ENCODE data around the gene USP3. TPM values are rescaled to one million over a fixed set of nuclear protein-coding genes. Genes with fewer than 3 reads are reported as not detected.
A peak's percentile ranks its signal among the peaks of the same experiment; 100 is the strongest.

USP3 gene
- total and polyA plus RNA-seq, 2 donors (not counting 3 experiments of a cell fraction or from before 2014, with no cell fraction given), result 18.8 to 52.4 TPM

DNA sequence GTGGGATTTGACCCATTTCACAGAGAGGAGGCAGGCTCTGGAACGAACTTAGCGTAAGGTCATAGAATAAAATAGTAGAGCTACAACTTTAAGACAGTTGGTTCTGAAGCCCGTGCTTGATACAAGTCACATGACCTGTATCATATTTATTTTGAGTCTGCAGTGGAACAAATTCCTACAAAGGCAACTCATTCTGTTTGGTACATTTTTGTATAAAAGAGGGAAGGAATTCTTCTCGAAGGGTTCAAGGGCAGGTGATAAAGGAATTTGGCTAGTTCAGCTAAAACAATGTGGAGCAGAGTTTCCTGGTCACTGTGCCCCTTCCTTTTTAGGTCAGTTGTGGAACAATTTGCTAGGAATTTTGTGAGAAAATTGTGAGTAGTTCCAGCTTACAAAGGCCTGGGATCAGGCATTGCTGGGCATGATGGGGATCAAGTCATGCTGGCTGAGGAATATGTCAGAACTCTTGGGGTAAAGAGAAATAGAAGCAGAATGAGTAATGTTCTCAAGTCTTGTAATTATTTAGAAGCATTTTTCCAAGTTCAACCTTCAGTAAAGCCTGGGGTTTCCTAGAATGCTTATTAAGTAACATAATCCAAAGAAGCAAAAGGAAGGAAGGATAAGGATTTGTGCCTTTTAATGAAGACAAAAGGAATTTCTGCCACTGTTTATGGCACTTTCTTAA, 19.1 kb downstream of the USP3 start:
- dilution Hi-C loops (cut with MboI; ENCODE audit: extremely low pct_ligation_motif_present, low sequenced_read_pairs) (no loop called here), intact Hi-C loops (cut with micrococcal nuclease) (no loop called here)
- TF ChIP-seq JUN (IDR thresholded peaks at IDR 0.05; ENCODE audit: borderline replicate concordance, insufficient read depth, insufficient read length, low read depth) (no peak), GATA2 (IDR thresholded peaks at IDR 0.05; ENCODE audit: insufficient read depth, insufficient read length, low read depth, low read length) (no peak), POLR2A (IDR thresholded peaks at IDR 0.05; ENCODE audit: low read depth, low read length) (no peak), POLR2AphosphoS5 (IDR thresholded peaks at IDR 0.05; ENCODE audit: insufficient read depth, low read depth, low read length) (no peak), FOS (IDR thresholded peaks at IDR 0.05; ENCODE audit: borderline replicate concordance, insufficient read depth, low read length) (no peak), EZH2 (IDR thresholded peaks at IDR 0.05; ENCODE audit: borderline replicate concordance, low read depth, low read length, severe bottlenecking) (no peak), MYC (IDR thresholded peaks at IDR 0.05; ENCODE audit: low read depth, low read length) (no peak)
- TF ChIP-seq, protein P1, sequence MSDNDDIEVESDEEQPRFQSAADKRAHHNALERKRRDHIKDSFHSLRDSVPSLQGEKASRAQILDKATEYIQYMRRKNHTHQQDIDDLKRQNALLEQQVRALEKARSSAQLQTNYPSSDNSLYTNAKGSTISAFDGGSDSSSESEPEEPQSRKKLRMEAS (IDR thresholded peaks at IDR 0.05; ENCODE audit: insufficient read depth, insufficient read length), result no peak
- TF ChIP-seq, protein P2, sequence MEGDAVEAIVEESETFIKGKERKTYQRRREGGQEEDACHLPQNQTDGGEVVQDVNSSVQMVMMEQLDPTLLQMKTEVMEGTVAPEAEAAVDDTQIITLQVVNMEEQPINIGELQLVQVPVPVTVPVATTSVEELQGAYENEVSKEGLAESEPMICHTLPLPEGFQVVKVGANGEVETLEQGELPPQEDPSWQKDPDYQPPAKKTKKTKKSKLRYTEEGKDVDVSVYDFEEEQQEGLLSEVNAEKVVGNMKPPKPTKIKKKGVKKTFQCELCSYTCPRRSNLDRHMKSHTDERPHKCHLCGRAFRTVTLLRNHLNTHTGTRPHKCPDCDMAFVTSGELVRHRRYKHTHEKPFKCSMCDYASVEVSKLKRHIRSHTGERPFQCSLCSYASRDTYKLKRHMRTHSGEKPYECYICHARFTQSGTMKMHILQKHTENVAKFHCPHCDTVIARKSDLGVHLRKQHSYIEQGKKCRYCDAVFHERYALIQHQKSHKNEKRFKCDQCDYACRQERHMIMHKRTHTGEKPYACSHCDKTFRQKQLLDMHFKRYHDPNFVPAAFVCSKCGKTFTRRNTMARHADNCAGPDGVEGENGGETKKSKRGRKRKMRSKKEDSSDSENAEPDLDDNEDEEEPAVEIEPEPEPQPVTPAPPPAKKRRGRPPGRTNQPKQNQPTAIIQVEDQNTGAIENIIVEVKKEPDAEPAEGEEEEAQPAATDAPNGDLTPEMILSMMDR (IDR thresholded peaks at IDR 0.05; ENCODE audit: extremely low read depth in 1 of 2, insufficient read depth in 1 of 2, low read depth in 1 of 2, low read length in 2 of 2), result no peak
- H2AFZ ChIP-seq (ENCODE audit: low read depth, low read length), result no peak overlapping the region
- H3K4me1 ChIP-seq (ENCODE audit: control insufficient read depth, extremely low read depth, insufficient read depth, low read length), result peaks cover 10% of the 10 kb centered on the region
- H3K9me3 ChIP-seq (replicated peaks; ENCODE audit: control insufficient read depth, insufficient read depth, low read length), result no peaks in the 10 kb centered on the region
- H3K79me2 ChIP-seq (ENCODE audit: control insufficient read depth, insufficient read depth, low read length), result peaks cover 97% of the 10 kb centered on the region
- DNase-seq (ENCODE audit: low read depth, low spot score), result peak; percentile 62
- peaks cover 4% of the 10 kb centered on the region for H4K20me1 ChIP-seq (replicated peaks; ENCODE audit: control insufficient read depth, extremely low read depth, insufficient read depth, low read length)
- no peaks in the 10 kb centered on the region for H3K36me3 ChIP-seq (ENCODE audit: control insufficient read depth in 2 of 2, extremely low read depth in 1 of 2, insufficient read depth in 2 of 2, low read length in 2 of 2)
- CTCF ChIA-PET, result interaction anchor here (0.7 to 3.6 kb wide), 7 partner anchors 8 to 36 kb away, joined by 3 to 17 read pairs (median 4); no protein-coding TSS in a partner anchor
- H3K27ac ChIP-seq (ENCODE audit: insufficient read depth, low read depth, low read length), result no peak overlapping the region
- no peaks in the 10 kb centered on the region for H3K27me3 ChIP-seq (ENCODE audit: control insufficient read depth in 2 of 2, insufficient read depth in 2 of 2, low read length in 2 of 2)
- POLR2A ChIA-PET, result interaction anchor here (0.6 to 1.8 kb wide), 2 partner anchors 20 to 305 kb away, joined by 5 to 6 read pairs; partner anchors contain the start of gene USP3
- peak; percentile 48 for FAIRE-seq
- H3K9ac ChIP-seq (replicated peaks; ENCODE audit: extremely low read depth, insufficient read depth, low read length), result no peak overlapping the region
- H3K9me1 ChIP-seq (replicated peaks; ENCODE audit: control insufficient read depth, extremely low read depth, insufficient read depth, low read length), result no peaks in the 10 kb centered on the region
- peak overlapping the region; percentile 23 for H3K4me2 ChIP-seq (ENCODE audit: insufficient read depth, low read length)
- H3K4me3 ChIP-seq (replicated peaks in 1 of 3; ENCODE audit: insufficient read depth in 1 of 3, low read depth in 1 of 3, low read length in 3 of 3), result no peak overlapping the region
- no TSS peak for BruUV-seq (replicated peaks)

Measured in endothelial cell of umbilical vein (primary cell).